Heart left ventricle (tissue), 13 donors: ENCODE results near the gene PGA4.

Source experiments
- CTCF ChIP-seq, 12 donors: fragments of 200-600 bp; sonication (generic) in 4 of 12; IDR thresholded peaks; one replicate each; pipeline versions ENCODE4 v1.5.0 to v1.8.0; 2018 to 2022; ENCODE audit warnings: antibody characterized with exemption in 12 of 12, mild to moderate bottlenecking in 5 of 12
- POLR2A ChIP-seq, 2 donors: fragments of 450-650 bp; IDR thresholded peaks; one replicate each; pipeline ENCODE4 v1.6.1; 2017; ENCODE audit warnings: antibody characterized with exemption in 2 of 2, mild to moderate bottlenecking in 2 of 2, moderate library complexity in 2 of 2
- donor health status: ischemic (EF 13 %, LVEDD 7.1; RV severe dilation, severe dysfunction).
- donor health status: DM: no; HTN: yes; CAD: no.
- donor health status: DM: no; HTN: no; CAD: no.
- donor health status: ischemic (EF 25% LVEDD 6.9; RV normal size, moderate dysfunction).
- donor health status: ischemic (EF 25% LVEDD 5.7; RV mildly dilated, moderate dysfunction).
- donor health status: ischemic (EF 35%, LVEDD 5.7; RV mildly dilated, moderate dysfunction).
- donor health status: nonischemic (EF 11% LVEDD 7.7; RV severe dilation, severe dysfunction).
- donor health status: DM: yes; HTN: yes; CAD: no.
- donor health status: PGD.
- donor health status: ischemic (EF 29% LVEDD 5.4; RV normal size, mild dysfunction).
- donor health status: nonischemic (EF 23%, LVEDD 6.1; RV moderate dilation, normal function).

- no peak for TF ChIP-seq CTCF (IDR thresholded peaks at IDR 0.05)
- TF ChIP-seq POLR2A (IDR thresholded peaks at IDR 0.05) = no peak
These were observed 36.4 kb downstream of the PGA4 start for GRCh38 chr11:61258546-61258945.
